Right renal cortex interstitium (tissue), 3 donors: ENCODE data around the gene INO80B. TPM values are rescaled to one million over a fixed set of nuclear protein-coding genes. Genes with fewer than 3 reads are reported as not detected.
A peak's percentile ranks its signal among the peaks of the same experiment; 100 is the strongest.
"Not testable (repeated sequence)": the region's sequence is repeated elsewhere in the genome, so short reads cannot be mapped to it uniquely, and the experiment has no call there.

Source experiments
- DNase-seq, 3 donors: peaks; one replicate each; pipeline ENCODE4 v3.0.0-alpha.2; 2013; ENCODE audit warnings: low read depth in 3 of 3, low spot score in 2 of 3
- polyA plus RNA-seq, 3 donors: library from polyadenylated mRNA; unstranded; fragments of 120-200 nt; gene quantifications; one replicate each; pipeline ENCODE4 v1.2.1, GENCODE V29; 2013; ENCODE audit not compliant: insufficient read length in 3 of 3

The INO80B gene
- polyA plus RNA-seq, 3 donors, result 14.6 to 29.6 (median 24.2) TPM

GRCh38 chr2:74424995-74425406 is 29.9 kb upstream of the INO80B start:
- no peak for DNase-seq

DNA sequence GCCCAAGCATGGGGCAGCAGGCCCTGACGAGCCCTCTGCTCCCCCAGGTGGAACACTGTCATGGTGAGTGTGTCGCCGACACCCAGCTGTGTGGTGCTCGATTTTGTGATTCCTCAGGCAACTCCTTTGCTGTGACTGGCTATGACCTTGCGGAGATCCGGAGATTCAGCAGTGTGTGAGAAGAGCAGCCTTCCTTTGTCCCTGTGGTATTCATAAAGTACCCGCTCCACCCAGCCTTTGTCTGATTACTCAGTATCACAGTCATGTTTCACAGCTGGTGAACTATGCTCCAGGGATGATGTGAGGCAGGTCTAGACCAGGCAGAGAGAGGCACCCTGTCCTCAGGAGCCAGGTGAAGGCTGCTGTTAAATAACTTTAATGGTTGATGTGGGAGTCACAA is 29.4 kb upstream of the INO80B start:
- DNase-seq, result no peak

GRCh38 chr2:74426181-74426758 is 28.6 kb upstream of the INO80B start:
- DNase-seq, result no peak

- DNase-seq, result no peak
These were observed 27.3 kb upstream of the INO80B start for GRCh38 chr2:74427551-74427950.

DNA sequence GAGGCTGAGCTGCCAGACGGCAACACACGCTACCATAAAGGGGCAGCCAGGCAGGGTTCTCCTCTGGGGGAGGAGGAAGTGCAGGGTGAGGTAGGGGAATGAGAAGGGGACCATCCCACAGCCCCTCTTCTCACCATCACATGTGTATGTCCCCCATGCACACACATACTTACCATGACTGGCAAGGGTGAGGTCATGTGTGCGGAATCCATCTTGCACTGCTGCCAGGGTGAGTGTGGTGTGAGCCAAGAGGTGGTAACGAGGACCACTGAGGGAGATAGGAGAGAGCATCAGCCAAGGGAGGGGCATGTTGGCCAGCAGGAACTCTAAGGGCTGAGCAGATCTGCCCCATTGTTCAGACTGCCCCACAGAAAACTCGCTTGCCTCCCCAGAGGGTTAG is 26.2 kb upstream of the INO80B start:
- no peak for DNase-seq

GRCh38 chr2:74429487-74430451 is 25.1 kb upstream of the INO80B start:
- DNase-seq, result no peak

DNA sequence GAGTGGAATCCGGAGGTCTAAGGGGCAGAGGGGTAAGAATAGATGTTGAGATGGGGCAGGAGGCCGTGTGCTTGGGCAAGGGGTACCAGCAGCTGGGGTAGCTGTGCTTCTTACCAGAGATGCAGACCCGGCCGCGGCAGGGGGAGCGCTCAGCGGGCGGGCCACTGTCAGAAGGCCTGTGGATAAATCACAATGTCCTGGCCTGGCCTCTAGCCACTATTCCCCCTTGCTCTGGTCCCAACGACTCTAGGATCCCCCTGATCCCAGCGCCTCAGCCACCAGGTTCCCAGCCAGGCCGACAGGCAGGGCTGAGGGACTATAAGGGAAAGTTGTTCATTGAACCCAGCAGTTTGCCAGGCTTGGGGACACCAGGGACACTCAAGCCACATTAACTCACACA is 24.4 kb upstream of the INO80B start:
- no peak for DNase-seq

DNA sequence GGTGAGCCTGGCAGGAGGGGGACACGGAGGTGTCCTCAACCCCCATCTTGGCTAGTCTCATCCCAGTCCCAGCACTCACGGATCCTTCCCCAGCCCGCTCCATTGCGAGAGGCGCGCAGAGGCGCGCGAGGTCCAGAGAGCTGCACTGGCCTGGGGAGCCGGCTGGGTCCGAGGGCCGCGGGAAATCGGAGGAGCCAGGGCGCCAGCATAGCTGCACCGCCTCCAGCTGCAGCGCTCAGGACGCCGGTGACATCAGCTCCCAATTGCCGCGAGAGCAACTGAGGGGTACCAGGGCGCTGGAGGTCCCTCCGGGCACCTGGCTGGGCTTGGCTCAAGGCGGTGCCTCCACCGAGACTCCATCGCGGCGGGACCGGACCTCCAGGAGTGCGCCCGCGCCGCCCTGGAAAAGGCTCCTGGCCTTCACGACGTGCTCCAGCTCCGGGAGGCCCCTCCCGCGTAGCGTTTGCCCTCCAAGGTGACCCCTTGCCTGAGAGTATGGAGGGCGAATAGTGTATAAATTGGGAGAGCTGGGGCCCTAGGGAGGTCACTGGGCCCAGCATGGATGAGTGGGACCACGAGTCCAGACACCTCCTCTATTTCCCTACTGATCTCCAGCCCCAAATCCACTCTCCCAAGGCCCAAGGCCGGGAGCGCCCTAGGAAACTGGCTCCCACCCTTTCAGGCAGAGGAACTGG is 18.6 kb upstream of the INO80B start:
- DNase-seq, result no peak

GRCh38 chr2:74436848-74437695 is 17.8 kb upstream of the INO80B start:
- no peak for DNase-seq

DNA sequence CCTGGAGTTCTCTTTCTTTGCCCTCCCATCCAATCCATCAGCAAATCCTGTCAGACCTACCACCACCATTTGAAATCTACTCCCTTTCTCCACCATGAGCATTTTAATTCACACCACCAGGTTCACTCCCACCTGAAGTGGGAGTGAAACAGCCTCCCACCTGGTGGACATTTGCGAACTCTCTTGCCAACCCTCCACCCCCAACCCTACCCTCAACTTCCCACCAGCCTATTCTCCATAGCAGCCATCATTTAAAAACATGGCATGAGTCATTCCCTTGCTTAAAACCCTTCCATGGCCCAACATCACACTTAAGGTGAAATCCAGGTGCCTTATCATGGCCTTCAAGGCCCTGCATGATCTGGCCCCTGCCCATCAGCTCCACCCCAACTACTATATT is 16.6 kb upstream of the INO80B start:
- no peak for DNase-seq

- DNase-seq, result no peak
These were observed 15.5 kb upstream of the INO80B start for GRCh38 chr2:74439373-74439772.

DNA sequence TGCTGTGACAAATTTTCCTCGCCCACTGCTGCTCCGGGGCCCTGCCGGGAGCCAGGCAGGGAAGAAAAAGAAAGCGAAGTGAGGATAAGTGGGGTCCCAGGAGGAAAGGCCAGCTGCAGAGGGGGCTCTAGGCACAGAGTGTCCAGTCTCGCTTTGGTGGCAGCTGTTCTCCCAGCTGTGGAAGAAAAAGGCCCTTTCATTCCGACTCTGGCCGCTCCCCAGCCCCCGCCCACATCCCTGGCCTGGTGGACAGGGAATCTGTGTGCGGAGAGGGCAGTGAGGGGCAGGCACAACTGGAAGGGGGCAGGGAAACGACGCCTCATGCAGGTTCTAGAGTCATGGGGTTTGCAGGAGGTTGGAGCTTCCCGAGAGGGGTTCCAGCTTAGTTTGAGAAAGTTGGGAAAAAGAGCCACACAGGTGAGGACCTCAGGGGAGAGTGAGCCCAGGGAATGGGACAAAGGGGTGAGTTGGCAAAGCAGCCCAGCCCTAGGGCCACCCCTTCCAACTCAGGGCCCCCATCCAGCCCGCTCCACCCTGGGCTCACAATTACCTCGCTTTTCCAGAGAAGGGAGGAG is 15.0 kb upstream of the INO80B start:
- peak in 1 of 3 donors; percentile 25 for DNase-seq

- peak in 1 of 3 donors; percentile 87 for DNase-seq
These were observed 14.3 kb upstream of the INO80B start for GRCh38 chr2:74440378-74441169.

DNA sequence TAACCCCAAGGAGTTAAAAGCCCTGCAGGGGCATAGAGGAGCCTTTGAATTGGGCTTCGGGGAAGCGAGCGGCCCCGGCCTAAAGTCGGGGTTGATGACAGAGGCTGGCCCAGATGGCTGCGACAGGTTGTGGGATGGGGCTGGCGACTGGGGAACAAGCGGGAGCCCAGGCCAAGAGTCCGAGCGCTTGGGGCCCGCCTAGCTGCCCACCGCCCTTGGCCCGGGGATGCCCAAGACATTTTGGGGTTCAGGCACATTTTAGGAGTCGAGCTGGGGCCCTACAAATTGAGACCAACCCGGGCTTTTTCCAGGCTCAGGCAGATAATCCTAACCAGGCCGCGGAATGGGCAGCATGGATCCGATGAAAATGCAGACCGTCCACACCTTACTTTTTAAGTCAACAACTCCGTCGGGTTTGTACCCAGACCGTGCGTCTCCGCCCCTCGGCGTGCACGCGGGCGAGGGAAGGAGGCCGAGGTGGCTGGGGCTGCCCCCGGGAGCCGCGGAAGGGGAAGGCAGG is 13.7 kb upstream of the INO80B start:
- DNase-seq, result no peak

- no peak for DNase-seq
These were observed 13.0 kb upstream of the INO80B start, which contains the start of gene RTKN for GRCh38 chr2:74441690-74442482. TSS of gene RTKN (minus strand) at chr2:74441937. CDS start at chr2:74441816, 121 bp downstream.

GRCh38 chr2:74442483-74443297 is 12.2 kb upstream of the INO80B start:
- not testable (repeated sequence) for DNase-seq
